Measurements from ENCODE around the gene RAPGEF4. TPM values are rescaled to one million over a fixed set of nuclear protein-coding genes. Genes with fewer than 3 reads are reported as not detected.

Gene RAPGEF4
- total RNA-seq, 1 donor: 0.36 TPM

- Histone ChIP-seq H4K20me1 (ENCODE audit: insufficient read depth, low read length) (no peaks in the 10 kb centered on the region), H3K27ac (ENCODE audit: low read depth, low read length) (peak overlapping the region; percentile 96), H2AFZ (ENCODE audit: low read length) (no peak overlapping the region), H3K4me2 (ENCODE audit: insufficient read depth, low read length) (peak overlapping the region; percentile 89), H3K4me1 (ENCODE audit: insufficient read depth, low read length) (peaks cover 54% of the 10 kb centered on the region), H3K9me3 (ENCODE audit: low read depth, low read length) (no peaks in the 10 kb centered on the region), H3K79me2 (ENCODE audit: insufficient read depth, low read length) (peaks cover 78% of the 10 kb centered on the region), H3K27me3 (ENCODE audit: insufficient read depth, low read length) (no peaks in the 10 kb centered on the region), H3K4me3 (ENCODE audit: insufficient read depth, low read length) (no peak overlapping the region), H3K36me3 (ENCODE audit: insufficient read depth, low read length) (peaks cover 8% of the 10 kb centered on the region)
- DNase-seq (ENCODE audit: insufficient read length, low spot score, missing footprints): no peak
- TF ChIP-seq, protein P1, sequence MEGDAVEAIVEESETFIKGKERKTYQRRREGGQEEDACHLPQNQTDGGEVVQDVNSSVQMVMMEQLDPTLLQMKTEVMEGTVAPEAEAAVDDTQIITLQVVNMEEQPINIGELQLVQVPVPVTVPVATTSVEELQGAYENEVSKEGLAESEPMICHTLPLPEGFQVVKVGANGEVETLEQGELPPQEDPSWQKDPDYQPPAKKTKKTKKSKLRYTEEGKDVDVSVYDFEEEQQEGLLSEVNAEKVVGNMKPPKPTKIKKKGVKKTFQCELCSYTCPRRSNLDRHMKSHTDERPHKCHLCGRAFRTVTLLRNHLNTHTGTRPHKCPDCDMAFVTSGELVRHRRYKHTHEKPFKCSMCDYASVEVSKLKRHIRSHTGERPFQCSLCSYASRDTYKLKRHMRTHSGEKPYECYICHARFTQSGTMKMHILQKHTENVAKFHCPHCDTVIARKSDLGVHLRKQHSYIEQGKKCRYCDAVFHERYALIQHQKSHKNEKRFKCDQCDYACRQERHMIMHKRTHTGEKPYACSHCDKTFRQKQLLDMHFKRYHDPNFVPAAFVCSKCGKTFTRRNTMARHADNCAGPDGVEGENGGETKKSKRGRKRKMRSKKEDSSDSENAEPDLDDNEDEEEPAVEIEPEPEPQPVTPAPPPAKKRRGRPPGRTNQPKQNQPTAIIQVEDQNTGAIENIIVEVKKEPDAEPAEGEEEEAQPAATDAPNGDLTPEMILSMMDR (IDR thresholded peaks at IDR 0.05; ENCODE audit: extremely low read depth, low read depth, low read length): no peak
Measured at GRCh38 chr2:173079141-173079540, 343.5 kb downstream of the RAPGEF4 start.

DNA sequence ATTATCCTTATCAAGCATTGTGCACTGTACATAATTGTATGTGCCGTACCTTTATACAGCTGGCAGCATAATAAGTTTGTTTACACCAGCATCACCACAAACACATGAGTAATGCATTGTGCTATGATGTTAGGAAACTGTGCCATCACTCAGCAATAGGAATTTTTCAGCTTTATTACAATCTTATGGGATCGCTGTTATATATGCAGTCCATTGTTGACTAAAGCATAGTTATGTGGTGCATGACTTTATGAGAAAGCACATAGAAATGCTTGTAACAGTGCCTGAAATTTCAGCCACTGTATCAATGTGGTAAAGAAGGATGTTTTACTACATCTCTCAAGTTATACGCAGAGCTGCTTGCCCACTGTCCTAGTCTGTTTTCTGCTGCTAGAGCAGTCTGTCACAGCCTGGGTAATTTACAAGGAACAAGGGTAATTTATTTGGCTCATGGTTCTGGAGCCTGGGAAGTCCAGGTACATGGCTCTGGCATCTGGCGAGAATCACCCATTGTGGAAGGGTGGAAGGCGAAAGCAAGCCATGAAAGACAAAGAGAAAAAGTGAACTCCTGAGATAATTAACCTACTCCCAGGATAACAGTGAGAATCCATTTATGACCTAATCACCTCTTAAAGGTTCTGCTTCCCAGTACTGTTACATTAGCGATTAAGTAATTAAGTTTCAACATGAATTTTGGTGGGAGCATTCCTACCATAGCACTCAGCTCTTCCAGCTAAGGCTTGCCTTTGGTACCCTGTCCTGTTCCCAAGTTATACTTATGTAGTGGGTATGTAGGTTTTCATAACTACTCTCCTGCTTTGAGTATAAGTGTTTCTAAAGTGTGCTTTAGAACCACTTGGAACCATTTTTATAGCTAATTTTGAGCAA is 344.6 kb downstream of the RAPGEF4 start:
- peaks cover 87% of the 10 kb centered on the region for H3K79me2 ChIP-seq (ENCODE audit: insufficient read depth, low read length)

DNA sequence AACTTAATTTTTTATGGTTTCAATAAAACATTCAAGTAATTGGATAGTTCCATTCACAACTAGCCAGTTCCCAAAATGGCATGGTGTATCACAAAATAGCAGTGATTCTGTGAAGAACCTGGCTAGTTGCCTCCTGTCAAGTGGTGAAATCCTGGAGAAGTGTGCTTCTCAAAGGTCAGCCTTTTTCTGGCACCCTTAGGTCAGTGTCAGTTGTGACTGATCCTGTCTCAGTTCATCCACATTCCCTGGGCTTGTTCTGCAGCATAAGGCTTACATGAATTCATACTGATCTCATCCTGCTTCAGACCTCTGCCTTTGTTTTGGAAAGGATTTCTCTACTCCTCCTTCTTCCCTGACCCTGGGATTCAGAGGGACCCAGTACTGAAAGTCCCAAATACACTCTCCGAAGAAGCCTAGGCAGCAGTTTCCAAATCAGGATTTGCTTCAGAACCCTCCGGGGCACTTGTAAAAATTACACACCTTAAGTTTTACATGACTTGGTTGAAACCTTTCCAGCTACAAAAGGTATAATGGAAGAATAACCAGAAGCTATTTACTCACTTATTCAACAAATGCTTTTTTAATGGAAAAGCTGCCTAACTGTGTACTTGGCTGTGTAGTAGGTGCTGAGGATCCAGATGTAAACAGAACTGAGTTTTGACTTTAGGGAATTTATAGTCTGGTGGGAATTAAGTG is 351.0 kb downstream of the RAPGEF4 start:
- Histone ChIP-seq H3K4me2 (ENCODE audit: insufficient read depth, low read length) (peak overlapping the region; percentile 37), H4K20me1 (ENCODE audit: insufficient read depth, low read length) (no peaks in the 10 kb centered on the region), H3K27me3 (ENCODE audit: insufficient read depth, low read length) (no peaks in the 10 kb centered on the region), H3K27ac (ENCODE audit: low read depth, low read length) (peak overlapping the region; percentile 87), H3K4me3 (ENCODE audit: insufficient read depth, low read length) (peak overlapping the region; percentile 8), H3K79me2 (ENCODE audit: insufficient read depth, low read length) (peaks cover 96% of the 10 kb centered on the region), H2AFZ (ENCODE audit: low read length) (no peak overlapping the region), H3K9me3 (ENCODE audit: low read depth, low read length) (no peaks in the 10 kb centered on the region), H3K4me1 (ENCODE audit: insufficient read depth, low read length) (peaks cover 40% of the 10 kb centered on the region), H3K36me3 (ENCODE audit: insufficient read depth, low read length) (peaks cover 12% of the 10 kb centered on the region)
- no peak for DNase-seq (ENCODE audit: insufficient read length, low spot score, missing footprints)
- TF ChIP-seq, protein P1 (IDR thresholded peaks at IDR 0.05; ENCODE audit: extremely low read depth, low read depth, low read length): no peak

More for the DNA sequence above, 344.6 kb downstream of the RAPGEF4 start:
- Histone ChIP-seq H3K4me3 (ENCODE audit: insufficient read depth, low read length) (peak overlapping the region; percentile 20), H3K36me3 (ENCODE audit: insufficient read depth, low read length) (peaks cover 8% of the 10 kb centered on the region), H3K27ac (ENCODE audit: low read depth, low read length) (peak overlapping the region; percentile 96), H3K27me3 (ENCODE audit: insufficient read depth, low read length) (no peaks in the 10 kb centered on the region), H3K4me1 (ENCODE audit: insufficient read depth, low read length) (peaks cover 54% of the 10 kb centered on the region), H2AFZ (ENCODE audit: low read length) (no peak overlapping the region), H3K9me3 (ENCODE audit: low read depth, low read length) (no peaks in the 10 kb centered on the region), H4K20me1 (ENCODE audit: insufficient read depth, low read length) (no peaks in the 10 kb centered on the region), H3K4me2 (ENCODE audit: insufficient read depth, low read length) (peak overlapping the region; percentile 57)
- TF ChIP-seq, protein P1 (IDR thresholded peaks at IDR 0.05; ENCODE audit: extremely low read depth, low read depth, low read length): no peak
- DNase-seq (ENCODE audit: insufficient read length, low spot score, missing footprints): peak; percentile 82

DNA sequence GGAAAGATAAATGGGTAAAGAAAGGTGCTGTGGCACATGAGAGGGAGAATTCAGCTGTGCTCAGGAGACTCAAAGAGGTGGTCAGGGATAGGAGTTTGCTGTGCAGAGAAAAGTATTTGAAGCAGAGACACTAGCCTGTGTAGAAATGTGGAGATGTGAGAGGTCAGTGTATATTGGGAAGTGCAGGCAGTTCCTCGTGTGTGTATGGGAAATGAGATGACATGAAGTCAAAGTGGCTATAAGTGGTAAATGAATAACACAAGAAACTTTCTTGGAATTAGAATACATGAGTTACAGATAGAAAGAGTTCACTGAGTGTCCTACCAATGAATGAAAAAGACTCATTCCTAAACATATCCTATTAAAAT is 351.6 kb downstream of the RAPGEF4 start:
- Histone ChIP-seq H3K4me1 (ENCODE audit: insufficient read depth, low read length) (peaks cover 40% of the 10 kb centered on the region), H3K4me3 (ENCODE audit: insufficient read depth, low read length) (peak overlapping the region; percentile 8), H2AFZ (ENCODE audit: low read length) (no peak overlapping the region), H3K4me2 (ENCODE audit: insufficient read depth, low read length) (peak overlapping the region; percentile 37), H3K79me2 (ENCODE audit: insufficient read depth, low read length) (peaks cover 96% of the 10 kb centered on the region), H3K27me3 (ENCODE audit: insufficient read depth, low read length) (no peaks in the 10 kb centered on the region), H3K9me3 (ENCODE audit: low read depth, low read length) (no peaks in the 10 kb centered on the region), H3K36me3 (ENCODE audit: insufficient read depth, low read length) (peaks cover 13% of the 10 kb centered on the region), H3K27ac (ENCODE audit: low read depth, low read length) (peak overlapping the region; percentile 87), H4K20me1 (ENCODE audit: insufficient read depth, low read length) (no peaks in the 10 kb centered on the region)
- no peak for DNase-seq (ENCODE audit: insufficient read length, low spot score, missing footprints)
- TF ChIP-seq, protein P1 (IDR thresholded peaks at IDR 0.05; ENCODE audit: extremely low read depth, low read depth, low read length): no peak
